G401.6 (cell line): ENCODE measurements around the gene PRMT5.
A peak's percentile ranks its signal among the peaks of the same experiment; 100 is the strongest.
"Not testable (repeated sequence)": the region's sequence is repeated elsewhere in the genome, so short reads cannot be mapped to it uniquely, and the experiment has no call there.

Experiments
- FAIRE-seq: peaks from 2 replicates; lab custom pipeline; 2012; peaks lifted over from hg19 to GRCh38; lab: Jason Lieb, UNC

PRMT5 gene

DNA sequence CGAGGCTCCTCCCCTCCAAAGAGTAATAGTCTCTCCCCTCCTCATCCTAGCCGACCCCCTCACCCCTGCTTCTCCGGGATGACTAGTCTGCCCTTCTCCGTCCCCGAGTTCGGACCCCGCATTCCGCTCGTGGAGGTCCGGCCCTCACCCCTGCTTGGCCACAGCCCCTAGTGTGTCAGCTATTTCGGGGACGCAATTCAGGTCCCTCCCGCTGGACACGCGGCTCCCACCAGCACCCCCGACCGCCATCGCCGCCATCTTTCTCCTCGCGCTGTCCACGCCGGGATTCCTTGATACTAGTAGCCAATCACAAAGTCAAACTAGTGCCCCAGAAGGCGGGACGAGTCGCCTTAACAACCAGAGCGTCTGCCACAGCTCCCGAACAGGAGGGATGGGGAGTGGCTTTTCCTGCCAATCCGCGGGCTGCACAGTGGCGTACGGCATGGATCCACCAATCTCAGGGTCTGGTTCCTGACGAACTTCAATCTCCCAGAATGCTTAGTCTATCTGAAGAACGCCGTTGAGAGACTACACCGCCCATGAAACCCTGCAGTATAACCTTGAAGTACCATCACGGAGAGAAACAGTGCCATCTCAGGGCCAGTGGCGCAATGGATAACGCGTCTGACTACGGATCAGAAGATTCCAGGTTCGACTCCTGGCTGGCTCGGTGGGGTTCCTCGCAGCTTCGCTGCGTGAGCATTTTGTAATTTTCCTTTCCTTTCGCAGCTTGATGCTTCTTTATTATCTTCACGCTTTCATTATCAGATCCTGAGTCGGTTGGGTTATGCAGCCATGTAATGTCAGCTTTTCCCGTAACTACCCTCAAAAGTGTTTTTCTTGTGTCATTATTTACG is at the start of gene PRMT5:
Gene PRMT5 (minus strand): TSS at position 273 of the 857 bp plus-strand sequence. CDS start 15 bp downstream, at position 258.
- peak; percentile 98 for FAIRE-seq

DNA sequence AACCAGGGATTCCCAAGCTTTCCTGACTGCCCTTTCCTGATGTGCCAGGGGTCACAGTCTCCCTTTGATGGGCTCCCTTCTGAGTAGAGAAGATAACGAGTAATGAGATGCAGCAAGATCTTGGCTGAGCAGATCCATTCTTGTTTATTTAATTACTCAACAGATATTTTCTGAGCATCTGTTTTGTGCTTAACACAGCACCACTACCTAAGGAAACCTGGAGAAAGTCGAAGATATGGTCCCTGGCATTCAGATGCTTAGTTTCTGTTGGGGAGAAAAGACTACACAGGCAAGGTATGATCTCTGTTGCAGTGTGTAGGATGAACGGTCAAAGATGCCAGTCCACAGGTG is 49.3 kb upstream of the PRMT5 start:
- no peak for FAIRE-seq

- no peak for FAIRE-seq
These were observed 48.7 kb upstream of the PRMT5 start for GRCh38 chr14:22977684-22978486.

- no peak for FAIRE-seq
These were observed 48.2 kb upstream of the PRMT5 start for GRCh38 chr14:22977434-22977683.

DNA sequence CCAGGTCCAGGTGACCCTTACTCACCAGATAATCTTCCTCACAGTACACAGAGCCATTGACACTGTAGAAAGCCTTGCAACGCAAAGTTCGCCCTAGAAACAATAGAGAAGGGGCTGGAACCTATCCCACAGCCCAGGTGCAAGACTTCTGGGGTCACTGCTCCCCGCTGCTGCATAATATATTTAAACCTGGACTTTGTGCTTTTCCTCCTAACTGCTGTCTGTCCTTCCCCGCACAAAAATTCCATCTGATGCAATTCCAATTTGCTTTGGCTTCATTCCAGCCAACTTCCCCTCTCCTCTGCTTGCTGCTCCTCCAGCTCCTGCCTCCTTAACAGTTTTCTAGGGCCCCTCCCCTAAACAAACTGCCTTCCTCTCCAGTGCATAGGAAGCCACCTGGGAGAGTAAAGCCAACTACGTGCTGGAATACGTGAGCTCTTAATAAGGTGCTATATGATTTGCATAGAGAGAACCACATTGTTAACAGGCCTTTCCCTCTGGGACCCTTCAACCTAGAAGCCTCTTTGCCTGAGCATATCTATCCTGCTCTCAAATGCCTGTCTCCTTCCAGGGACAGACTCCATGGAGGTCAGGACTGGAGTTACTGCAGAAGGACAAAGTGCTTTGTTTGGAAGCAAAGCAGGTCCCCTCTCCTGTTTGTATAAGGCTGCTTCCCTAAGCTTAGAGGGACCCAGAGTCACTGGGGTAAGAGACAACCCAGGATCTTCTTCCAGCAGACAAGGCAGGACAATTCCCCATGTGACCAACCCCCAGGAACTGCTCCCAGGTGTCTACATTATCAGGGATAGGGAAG is 47.7 kb upstream of the PRMT5 start:
- FAIRE-seq: no peak

- FAIRE-seq: no peak
These were observed 45.5 kb upstream of the PRMT5 start for GRCh38 chr14:22974530-22975313.

DNA sequence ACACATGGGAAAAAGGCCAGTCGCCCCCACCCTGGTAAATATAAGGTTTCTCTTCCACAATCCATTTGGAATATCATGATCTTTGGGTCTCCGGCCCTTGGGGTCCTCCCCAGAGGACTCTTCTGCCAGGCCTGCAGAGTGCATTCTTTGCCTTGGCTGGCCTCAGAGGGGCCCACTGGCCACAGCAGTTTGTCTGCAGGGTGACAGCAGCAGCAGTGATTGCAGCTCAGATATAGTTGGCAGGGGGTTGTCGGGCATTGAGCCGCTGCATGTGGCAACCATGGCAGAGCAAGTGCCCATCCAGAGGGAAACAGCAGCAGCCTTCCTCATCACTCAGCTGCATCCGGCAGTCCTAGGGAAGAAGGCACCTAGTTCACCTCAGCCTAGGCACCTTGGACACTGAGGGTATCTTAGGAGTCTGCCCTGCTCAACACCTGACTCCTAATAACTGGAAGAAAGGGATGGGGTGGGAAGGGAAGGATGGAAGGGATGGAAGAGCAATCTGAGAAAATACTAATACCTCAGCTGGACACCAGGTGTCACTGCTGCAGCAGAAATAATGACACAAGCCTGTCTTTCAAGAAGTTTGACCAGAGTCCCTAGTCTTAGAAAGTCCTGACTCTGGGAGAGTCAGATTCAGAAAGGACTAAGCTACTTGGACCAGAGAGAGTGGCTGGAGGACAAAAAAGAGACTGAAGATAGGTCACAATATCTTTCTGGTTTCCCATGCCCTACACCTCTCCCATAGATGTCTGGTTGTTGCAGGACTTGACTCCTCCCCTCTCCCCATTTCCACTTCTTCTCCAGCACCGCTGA is 44.2 kb upstream of the PRMT5 start:
- peak; percentile 92 for FAIRE-seq

DNA sequence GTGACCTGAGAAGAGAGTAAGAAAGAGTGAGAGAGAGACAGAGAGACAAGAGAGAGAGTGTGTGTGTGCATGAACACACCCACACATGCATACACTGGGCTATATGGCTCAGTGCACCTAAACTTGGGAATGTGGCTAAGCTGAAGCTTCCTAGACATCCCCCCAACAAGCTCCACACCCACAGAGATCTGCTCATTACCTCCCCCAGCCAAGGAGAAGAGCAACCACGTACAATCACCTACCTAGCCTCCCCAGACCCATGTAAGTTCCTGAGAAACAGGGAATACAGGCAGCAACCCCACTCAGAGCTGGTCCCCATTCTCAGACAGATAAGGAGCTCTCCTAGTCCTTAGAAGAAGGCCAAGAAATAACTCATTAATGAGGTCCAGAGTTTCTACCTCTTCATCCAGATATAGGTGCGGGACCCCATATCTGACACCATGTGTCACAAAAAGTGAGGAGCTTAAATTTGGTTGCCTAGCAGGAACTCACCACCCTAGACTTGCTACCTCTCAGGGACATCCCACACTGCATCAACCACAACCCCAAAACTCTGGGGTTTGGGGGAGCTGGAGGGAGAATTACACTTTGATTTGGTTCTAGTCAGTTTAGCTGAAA is 43.2 kb upstream of the PRMT5 start:
- no peak for FAIRE-seq

DNA sequence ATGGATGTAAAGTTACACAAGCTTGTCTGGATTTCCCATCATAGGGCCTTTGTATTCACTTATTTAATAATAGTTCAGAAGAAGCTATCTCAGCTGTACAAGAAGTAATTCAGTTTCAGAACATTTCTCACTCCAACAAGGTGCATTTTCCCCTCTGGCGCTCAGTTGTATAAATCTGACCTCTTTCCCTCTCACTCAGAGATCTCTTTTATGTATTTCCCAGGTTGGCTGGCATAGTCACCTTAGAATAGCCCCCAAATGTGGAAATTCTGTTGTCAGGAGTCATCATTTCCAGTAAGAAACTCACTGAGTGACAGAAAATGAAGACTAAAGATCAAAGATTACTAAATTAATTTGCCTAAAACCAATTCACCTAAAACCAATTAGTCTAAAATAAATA is 42.0 kb upstream of the PRMT5 start:
- FAIRE-seq: no peak

- FAIRE-seq: no peak
These were observed 37.6 kb upstream of the PRMT5 start for GRCh38 chr14:22966783-22967269.

- FAIRE-seq: not testable (repeated sequence)
These were observed 37.0 kb upstream of the PRMT5 start for GRCh38 chr14:22965916-22966782.

DNA sequence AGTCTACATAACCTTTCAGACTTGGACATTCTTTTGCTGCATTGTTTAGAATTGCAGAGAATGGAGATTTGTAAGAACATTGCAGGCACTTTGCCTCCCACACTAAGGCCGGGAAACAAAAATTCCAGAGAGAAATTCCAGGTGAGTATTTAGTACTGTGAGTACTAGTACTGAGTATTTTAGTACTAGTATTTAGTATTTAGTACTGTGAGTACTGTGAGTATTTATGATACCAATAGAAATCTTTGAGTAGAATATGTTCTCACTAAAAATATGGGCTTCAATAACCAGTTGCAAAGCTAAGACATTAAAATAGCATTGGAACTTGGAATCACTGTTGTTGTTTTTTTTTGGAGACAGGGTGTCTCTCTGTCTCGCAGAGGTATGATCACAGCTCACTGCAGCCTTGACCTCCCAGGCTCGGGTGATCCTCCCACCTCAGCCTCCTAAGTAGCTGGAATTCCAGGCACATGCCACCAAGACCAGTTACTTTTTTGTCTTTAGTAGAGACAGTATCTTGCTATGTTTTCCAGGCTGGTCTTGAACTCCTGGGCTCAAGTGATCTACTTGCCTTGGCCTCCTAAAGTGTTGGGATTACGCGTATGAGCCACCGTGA is 33.0 kb upstream of the PRMT5 start:
- no peak for FAIRE-seq

- FAIRE-seq: no peak
These were observed 26.8 kb upstream of the PRMT5 start for GRCh38 chr14:22955702-22956569.

DNA sequence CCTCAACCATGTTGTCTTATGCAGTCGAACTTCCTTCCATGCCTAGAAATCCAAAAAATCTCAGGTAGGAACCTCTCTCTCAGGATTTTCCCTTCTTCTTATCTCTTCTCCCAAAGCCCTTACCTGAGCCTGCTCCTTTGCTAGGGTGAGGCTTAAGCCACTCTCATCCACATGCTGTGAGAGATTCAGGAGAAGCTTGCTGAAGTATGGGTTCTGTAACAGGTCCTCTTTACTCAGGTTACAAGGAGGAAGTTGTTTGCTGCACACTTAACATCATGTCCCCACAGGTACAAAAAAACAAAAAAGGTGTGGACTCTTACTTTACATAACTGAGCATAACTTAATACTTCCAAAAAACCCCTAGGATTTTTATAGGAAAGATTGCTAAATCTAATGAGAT is 23.2 kb upstream of the PRMT5 start:
- FAIRE-seq: no peak

- not testable (repeated sequence) for FAIRE-seq
These were observed 22.6 kb upstream of the PRMT5 start for GRCh38 chr14:22951795-22952194.

DNA sequence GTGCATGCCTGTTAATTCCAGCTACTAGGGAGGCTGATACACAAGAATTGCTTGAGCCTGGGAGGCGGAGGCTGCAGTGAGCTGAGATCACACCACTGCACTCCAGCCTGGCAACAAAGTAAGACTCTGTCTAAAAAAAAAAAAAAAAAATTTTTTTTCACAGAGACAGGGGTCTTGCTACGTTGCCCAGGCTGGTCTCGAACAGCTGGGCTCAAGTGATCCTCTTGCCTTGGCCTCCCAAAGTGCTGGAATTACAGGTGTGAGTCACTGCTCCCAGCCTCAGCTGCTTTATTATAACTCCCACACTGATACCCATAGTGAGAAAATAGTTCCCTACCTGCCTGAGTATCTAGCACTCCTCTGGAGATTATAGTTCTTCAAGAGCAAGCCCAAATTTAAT is 16.5 kb upstream of the PRMT5 start:
- FAIRE-seq: no peak

GRCh38 chr14:22939684-22940083 is 10.5 kb upstream of the PRMT5 start:
- FAIRE-seq: no peak

- FAIRE-seq: no peak
These were observed 6.0 kb upstream of the PRMT5 start for GRCh38 chr14:22935156-22935555.
